ENCODE measurements around the gene SLC25A22.

SLC25A22 gene

DNA sequence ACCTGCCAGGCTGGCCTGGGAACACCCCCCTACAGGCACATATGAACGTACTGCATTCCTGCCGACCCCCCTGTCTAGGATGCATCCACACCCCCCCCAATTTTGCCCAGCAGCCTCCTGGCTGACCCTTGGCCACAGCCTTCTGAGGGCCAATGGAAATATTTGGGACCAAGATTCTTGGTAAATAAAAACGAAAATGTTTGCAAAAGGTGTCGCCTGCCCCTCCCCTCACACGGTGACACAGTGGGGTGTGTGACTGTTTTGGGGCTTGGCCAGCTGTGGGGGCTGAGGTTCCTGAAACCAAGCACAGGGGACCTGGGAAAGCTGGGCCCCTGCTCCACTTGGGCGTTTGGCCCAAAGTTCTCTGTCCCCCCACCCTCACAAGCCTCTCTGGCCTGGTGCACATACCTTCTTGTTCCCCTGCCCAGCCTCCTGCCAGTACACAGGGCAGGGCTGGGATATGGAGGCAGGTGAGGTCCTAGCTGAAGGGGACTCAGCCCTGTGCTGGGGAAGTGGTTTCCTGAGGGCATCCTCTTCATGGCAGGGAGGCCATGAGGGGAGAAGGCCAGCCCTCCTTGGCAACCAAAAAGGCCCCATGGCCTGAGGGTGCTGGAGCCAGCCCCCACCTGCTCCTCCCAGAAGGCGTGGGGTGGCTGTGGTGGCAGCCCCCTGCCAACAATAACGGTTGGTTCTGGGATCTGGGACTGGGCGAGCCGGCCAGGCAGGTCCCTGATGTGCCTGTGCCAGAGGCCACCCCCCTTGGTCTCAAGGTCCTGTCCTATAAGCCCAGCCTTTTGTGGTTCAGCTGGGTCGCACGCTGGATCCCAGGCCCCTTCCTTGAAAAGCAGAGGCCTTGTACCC is 27.5 kb upstream of the SLC25A22 start:
- Histone ChIP-seq H3K9me3 (ENCODE audit: insufficient read depth, low read length) (no peaks in the 10 kb centered on the region), H3K36me3 (ENCODE audit: low read length) (no peaks in the 10 kb centered on the region), H3K27me3 (ENCODE audit: low read length) (no peaks in the 10 kb centered on the region), H3K4me2 (ENCODE audit: low read depth, low read length, poor library complexity, severe bottlenecking) (no peak overlapping the region), H3F3A (ENCODE audit: insufficient read depth) (no peaks in the 10 kb centered on the region), H3K9me2 (replicated peaks; ENCODE audit: insufficient read depth, low read length) (no peaks in the 10 kb centered on the region), H3K4me3 (ENCODE audit: insufficient read depth, low read length, poor library complexity, severe bottlenecking) (no peak overlapping the region), H2AFZ (ENCODE audit: low read depth, low read length, severe bottlenecking) (no peak overlapping the region), H3K9ac (ENCODE audit: low read length) (no peak overlapping the region), H3K27ac (ENCODE audit: low read depth, low read length) (no peak overlapping the region), H4K20me1 (ENCODE audit: low read depth, low read length) (no peaks in the 10 kb centered on the region; the same call in 1 of the 2 replicates), H3K79me2 (ENCODE audit: insufficient read depth, low read length) (no peaks in the 10 kb centered on the region)
- TF ChIP-seq, protein P1, sequence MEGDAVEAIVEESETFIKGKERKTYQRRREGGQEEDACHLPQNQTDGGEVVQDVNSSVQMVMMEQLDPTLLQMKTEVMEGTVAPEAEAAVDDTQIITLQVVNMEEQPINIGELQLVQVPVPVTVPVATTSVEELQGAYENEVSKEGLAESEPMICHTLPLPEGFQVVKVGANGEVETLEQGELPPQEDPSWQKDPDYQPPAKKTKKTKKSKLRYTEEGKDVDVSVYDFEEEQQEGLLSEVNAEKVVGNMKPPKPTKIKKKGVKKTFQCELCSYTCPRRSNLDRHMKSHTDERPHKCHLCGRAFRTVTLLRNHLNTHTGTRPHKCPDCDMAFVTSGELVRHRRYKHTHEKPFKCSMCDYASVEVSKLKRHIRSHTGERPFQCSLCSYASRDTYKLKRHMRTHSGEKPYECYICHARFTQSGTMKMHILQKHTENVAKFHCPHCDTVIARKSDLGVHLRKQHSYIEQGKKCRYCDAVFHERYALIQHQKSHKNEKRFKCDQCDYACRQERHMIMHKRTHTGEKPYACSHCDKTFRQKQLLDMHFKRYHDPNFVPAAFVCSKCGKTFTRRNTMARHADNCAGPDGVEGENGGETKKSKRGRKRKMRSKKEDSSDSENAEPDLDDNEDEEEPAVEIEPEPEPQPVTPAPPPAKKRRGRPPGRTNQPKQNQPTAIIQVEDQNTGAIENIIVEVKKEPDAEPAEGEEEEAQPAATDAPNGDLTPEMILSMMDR (IDR thresholded peaks at IDR 0.05; ENCODE audit: insufficient read depth, low read length, poor library complexity, severe bottlenecking): no peak
- no peak for TF ChIP-seq EZH2phosphoT487 (conservative IDR thresholded peaks at IDR 0.05; ENCODE audit: low read length)

DNA sequence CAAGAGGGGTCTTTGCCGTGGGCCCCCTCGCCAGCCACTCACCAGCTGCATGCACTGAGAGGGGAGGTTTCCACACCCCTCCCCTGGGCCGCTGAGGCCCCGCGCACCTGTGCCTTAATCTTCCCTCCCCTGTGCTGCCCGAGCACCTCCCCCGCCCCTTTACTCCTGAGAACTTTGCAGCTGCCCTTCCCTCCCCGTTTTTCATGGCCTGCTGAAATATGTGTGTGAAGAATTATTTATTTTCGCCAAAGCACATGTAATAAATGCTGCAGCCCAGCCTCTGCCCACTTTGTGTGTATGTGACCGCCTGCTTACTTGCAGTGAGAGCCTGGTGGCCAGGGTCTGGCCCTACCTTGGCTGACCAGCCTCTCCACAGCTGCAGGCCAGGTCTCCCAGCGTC is 26.9 kb upstream of the SLC25A22 start:
- no peak overlapping the region for H3K9ac ChIP-seq (ENCODE audit: low read length)
- no peaks in the 10 kb centered on the region for H3K27me3 ChIP-seq (ENCODE audit: low read length)
- no peaks in the 10 kb centered on the region; the same call in 1 of the 2 replicates for H4K20me1 ChIP-seq (ENCODE audit: low read depth, low read length)

DNA sequence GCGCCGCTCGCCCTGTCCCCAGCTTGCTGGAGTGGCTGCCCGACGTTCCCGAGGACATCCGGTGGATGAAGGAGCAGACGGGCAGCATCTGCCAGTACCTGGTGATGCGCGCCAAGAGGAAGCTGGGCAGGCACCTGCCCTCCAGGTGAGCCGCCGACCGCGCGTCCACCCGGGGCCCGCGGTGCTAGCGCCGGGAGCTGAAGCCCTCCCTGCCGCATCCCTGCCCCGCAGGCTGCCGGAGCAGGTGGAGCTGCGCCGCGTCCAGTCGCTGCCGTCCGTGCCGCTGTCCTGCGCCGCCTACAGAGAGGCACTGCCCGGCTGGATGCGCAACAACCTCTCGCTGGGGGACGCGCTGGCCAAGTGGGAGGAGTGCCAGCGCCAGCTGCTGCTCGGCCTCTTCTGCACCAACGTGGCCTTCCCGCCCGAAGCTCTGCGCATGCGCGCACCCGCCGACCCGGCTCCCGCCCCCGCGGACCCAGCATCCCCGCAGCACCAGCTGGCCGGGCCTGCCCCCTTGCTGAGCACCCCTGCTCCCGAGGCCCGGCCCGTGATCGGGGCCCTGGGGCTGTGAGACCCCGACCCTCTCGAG is 26.3 kb upstream of the SLC25A22 start:
- Histone ChIP-seq H2AFZ (ENCODE audit: low read depth, low read length, severe bottlenecking) (no peak overlapping the region), H3K9ac (ENCODE audit: low read length) (no peak overlapping the region), H3K36me3 (ENCODE audit: low read length) (no peaks in the 10 kb centered on the region), H3K4me3 (ENCODE audit: insufficient read depth, low read length, poor library complexity, severe bottlenecking) (no peak overlapping the region), H3F3A (ENCODE audit: insufficient read depth) (no peaks in the 10 kb centered on the region), H3K27me3 (ENCODE audit: low read length) (no peaks in the 10 kb centered on the region), H3K79me2 (ENCODE audit: insufficient read depth, low read length) (no peaks in the 10 kb centered on the region), H3K4me2 (ENCODE audit: low read depth, low read length, poor library complexity, severe bottlenecking) (no peak overlapping the region), H3K9me2 (replicated peaks; ENCODE audit: insufficient read depth, low read length) (no peaks in the 10 kb centered on the region), H3K9me3 (ENCODE audit: insufficient read depth, low read length) (no peaks in the 10 kb centered on the region), H3K27ac (ENCODE audit: low read depth, low read length) (no peak overlapping the region), H4K20me1 (ENCODE audit: low read depth, low read length) (no peaks in the 10 kb centered on the region; the same call in 1 of the 2 replicates)
- TF ChIP-seq, protein P1 (IDR thresholded peaks at IDR 0.05; ENCODE audit: insufficient read depth, low read length, poor library complexity, severe bottlenecking): no peak
- no peak for TF ChIP-seq EZH2phosphoT487 (conservative IDR thresholded peaks at IDR 0.05; ENCODE audit: low read length)

More for the DNA sequence above, 26.9 kb upstream of the SLC25A22 start:
- no peaks in the 10 kb centered on the region for H3K9me3 ChIP-seq (ENCODE audit: insufficient read depth, low read length)
- no peak overlapping the region for H2AFZ ChIP-seq (ENCODE audit: low read depth, low read length, severe bottlenecking)
- no peak overlapping the region for H3K27ac ChIP-seq (ENCODE audit: low read depth, low read length)
- no peak overlapping the region for H3K4me2 ChIP-seq (ENCODE audit: low read depth, low read length, poor library complexity, severe bottlenecking)
- H3K9me2 ChIP-seq (replicated peaks; ENCODE audit: insufficient read depth, low read length): no peaks in the 10 kb centered on the region
- H3K4me3 ChIP-seq (ENCODE audit: insufficient read depth, low read length, poor library complexity, severe bottlenecking): no peak overlapping the region
- TF ChIP-seq EZH2phosphoT487 (conservative IDR thresholded peaks at IDR 0.05; ENCODE audit: low read length): no peak
- TF ChIP-seq, protein P1 (IDR thresholded peaks at IDR 0.05; ENCODE audit: insufficient read depth, low read length, poor library complexity, severe bottlenecking): no peak
- no peaks in the 10 kb centered on the region for H3K79me2 ChIP-seq (ENCODE audit: insufficient read depth, low read length)
- no peaks in the 10 kb centered on the region for H3F3A ChIP-seq (ENCODE audit: insufficient read depth)
- H3K36me3 ChIP-seq (ENCODE audit: low read length): no peaks in the 10 kb centered on the region
